HepG2 (cell line): Measurements from ENCODE around the gene HADH. TPM values are rescaled to one million over a fixed set of nuclear protein-coding genes. Genes with fewer than 3 reads are reported as not detected.

Source experiments
- MEIS1 ChIP-seq: sonication (generic); formaldehyde crosslinking; IDR thresholded peaks from 2 replicates; pipeline ENCODE4 v1.9.0; 2021; ENCODE audit warnings: mild to moderate bottlenecking, missing genetic modification reagents, moderate library complexity, borderline replicate concordance
- NFAT5 ChIP-seq: sonication (generic); formaldehyde crosslinking; IDR thresholded peaks from 2 replicates; pipeline ENCODE4 v1.4.0; 2020; ENCODE audit warnings: missing genetic modification reagents
- NFIC ChIP-seq: IDR thresholded peaks from 2 replicates; pipeline ENCODE4 v1.6.1; 2012; ENCODE audit warnings: mild to moderate bottlenecking, low read length, inconsistent platforms
- NR2F1 ChIP-seq, 2 experiments: fragments of 450-650 bp in 1 of 2; formaldehyde crosslinking in 1 of 2; IDR thresholded peaks; 2 replicates each; pipeline versions ENCODE4 v1.5.0 to v1.6.1; 2016 to 2020; ENCODE audit warnings: mild to moderate bottlenecking in 1 of 2, missing compliant biosample characterization in 1 of 2, missing genetic modification reagents in 1 of 2, moderate library complexity in 1 of 2
- RFXAP ChIP-seq: sonication (generic); formaldehyde crosslinking; IDR thresholded peaks from 2 replicates; pipeline ENCODE4 v1.4.0; 2020; ENCODE audit warnings: missing genetic modification reagents, borderline replicate concordance
- YY1 ChIP-seq: IDR thresholded peaks from 2 replicates; pipeline ENCODE4 v1.6.1; 2011; ENCODE audit warnings: low read length, low read depth, moderate library complexity, mild to moderate bottlenecking; ENCODE audit not compliant: insufficient read depth, insufficient replicate concordance
- ZBTB3 ChIP-seq: sonication (generic); formaldehyde crosslinking; IDR thresholded peaks from 2 replicates; pipeline ENCODE4 v1.4.0; 2020; ENCODE audit warnings: low read depth, mild to moderate bottlenecking, moderate library complexity, missing genetic modification reagents, borderline replicate concordance
- ZNF256 ChIP-seq: sonication (generic); formaldehyde crosslinking; conservative IDR thresholded peaks from 2 replicates; pipeline ENCODE4 v1.4.0; 2020; ENCODE audit warnings: missing genetic modification reagents
- ZNF367 ChIP-seq: sonication (generic); formaldehyde crosslinking; IDR thresholded peaks from 2 replicates; pipeline ENCODE4 v1.4.0; 2020; ENCODE audit warnings: missing genetic modification reagents, borderline replicate concordance
- ZNF407 ChIP-seq: sonication (generic); formaldehyde crosslinking; IDR thresholded peaks from one replicate; pipeline ENCODE4 v1.5.1; 2020; ENCODE audit warnings: mild to moderate bottlenecking, missing genetic modification reagents; ENCODE audit errors: not compliant biosample characterization
- ZNF432 ChIP-seq: sonication (generic); formaldehyde crosslinking; IDR thresholded peaks from 2 replicates; pipeline ENCODE4 v1.5.0; 2020; ENCODE audit warnings: missing genetic modification reagents, mild to moderate bottlenecking, borderline replicate concordance
- ZNF570 ChIP-seq: sonication (generic); formaldehyde crosslinking; IDR thresholded peaks from 2 replicates; pipeline ENCODE4 v1.4.0; 2020; ENCODE audit warnings: mild to moderate bottlenecking, missing genetic modification reagents, borderline replicate concordance
- ZNF747 ChIP-seq: sonication (generic); formaldehyde crosslinking; IDR thresholded peaks from 2 replicates; pipeline ENCODE4 v1.8.1; 2023; ENCODE audit warnings: missing genetic modification reagents, mild to moderate bottlenecking, borderline replicate concordance
- polyA plus RNA-seq, 8 experiments: library from polyadenylated mRNA; depleted of rRNA in 3 of 8; stranded (reverse) in 7 of 8; unstranded in 1 of 8; fragments of >200 nt; fragmentation: Illumina TruSeq in 4 of 8; extraction: Trizol in 4 of 8; gene quantifications; 2 replicates each; pipeline versions ENCODE4 v1.2.1 to v1.2.3, GENCODE V29; 2011 to 2016; ENCODE audit warnings: low read depth in 4 of 8, missing spikeins in 1 of 8, mixed read lengths in 1 of 8; ENCODE audit not compliant: insufficient read depth in 1 of 8
- total RNA-seq, 5 experiments: library from RNA; depleted of rRNA; stranded (reverse); fragments of >200 nt; fragmentation: Illumina TruSeq; extraction: Trizol; gene quantifications; 2 replicates each; pipeline ENCODE4 v1.2.3, GENCODE V29; 2016; ENCODE audit warnings: low read depth in 1 of 5

The HADH gene
- total and polyA plus RNA-seq, 2 of the 13 experiments (the other 11 are each of a cell fraction or from before 2014, with no cell fraction given): 29.6 to 33.9 TPM

DNA sequence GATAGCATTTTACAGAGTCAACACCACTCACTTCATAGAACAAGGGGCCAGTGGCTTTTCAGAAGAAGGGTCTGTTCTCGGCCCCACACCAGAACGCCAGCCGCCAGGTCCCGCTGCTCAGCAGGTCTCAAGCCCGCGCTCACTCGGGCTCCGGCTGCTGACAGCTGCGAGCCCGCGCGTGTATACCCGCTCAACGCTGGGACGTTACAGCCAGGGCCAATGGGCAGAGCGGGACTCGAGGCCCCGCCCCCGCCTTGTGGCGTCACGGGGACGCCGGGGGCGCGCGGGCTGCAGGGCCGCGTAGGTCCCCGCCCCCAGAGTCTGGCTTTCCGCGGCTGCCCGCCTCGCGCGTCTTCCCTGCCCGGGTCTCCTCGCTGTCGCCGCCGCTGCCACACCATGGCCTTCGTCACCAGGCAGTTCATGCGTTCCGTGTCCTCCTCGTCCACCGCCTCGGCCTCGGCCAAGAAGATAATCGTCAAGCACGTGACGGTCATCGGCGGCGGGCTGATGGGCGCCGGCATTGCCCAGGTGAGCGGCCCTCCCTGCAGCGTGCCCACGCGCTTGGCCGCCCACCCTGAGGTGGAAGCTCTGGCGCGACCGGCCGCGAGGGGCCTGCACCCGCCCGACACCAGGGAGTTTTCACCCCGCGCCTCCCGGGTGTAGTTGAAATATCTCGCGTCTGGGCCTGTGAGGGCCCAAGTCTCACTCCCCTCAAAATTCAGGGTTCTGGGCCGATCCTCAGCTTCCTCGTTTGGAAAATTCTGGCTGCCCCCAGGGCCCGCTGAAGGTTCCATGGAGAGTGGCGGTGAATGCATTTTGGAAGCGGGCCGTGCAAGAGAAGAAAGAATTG is at the start of gene HADH (continued):
- TF ChIP-seq NFAT5 (CRISPR knock-in tag): no peak; the same call in none of the 2 replicates
- no peak for TF ChIP-seq ZNF432
- TF ChIP-seq YY1: peak; percentile 34
- no peak for TF ChIP-seq RFXAP
- no peak for TF ChIP-seq ZNF747 (CRISPR knock-in tag)
- TF ChIP-seq ZNF570: no peak
- no peak for TF ChIP-seq ZBTB3 (CRISPR knock-in tag)
- TF ChIP-seq ZNF256: no peak
- TF ChIP-seq NR2F1 (CRISPR knock-in tag; IDR thresholded peaks at IDR 0.05): no peak
- no peak for TF ChIP-seq ZNF367
- 0 out of 2 replicates have a peak, but pooled peaks have one; percentile 58 for TF ChIP-seq MEIS1
- TF ChIP-seq NFIC: no peak
- no peak for TF ChIP-seq ZNF407 (CRISPR knock-in tag)
